Left renal cortex interstitium (tissue), 4 donors: ENCODE data around the gene IKZF2. TPM values are rescaled to one million over a fixed set of nuclear protein-coding genes. Genes with fewer than 3 reads are reported as not detected.

Experiments
- DNase-seq, 4 donors: peaks; one replicate each; pipeline ENCODE4 v3.0.0-alpha.2; 2013; ENCODE audit warnings: low read depth in 4 of 4, low spot score in 2 of 4, missing footprints in 1 of 4
- polyA plus RNA-seq, 4 donors: library from polyadenylated mRNA; unstranded; fragments of 120-200 nt; gene quantifications; one replicate each; pipeline ENCODE4 v1.2.1, GENCODE V29; 2013; ENCODE audit not compliant: insufficient read length in 4 of 4

IKZF2 gene
- polyA plus RNA-seq, 4 donors, result 7.9 to 10.2 (median 9.2) TPM

GRCh38 chr2:212968284-212969081, 182.9 kb downstream of the IKZF2 start:
- DNase-seq, result no peak

DNA sequence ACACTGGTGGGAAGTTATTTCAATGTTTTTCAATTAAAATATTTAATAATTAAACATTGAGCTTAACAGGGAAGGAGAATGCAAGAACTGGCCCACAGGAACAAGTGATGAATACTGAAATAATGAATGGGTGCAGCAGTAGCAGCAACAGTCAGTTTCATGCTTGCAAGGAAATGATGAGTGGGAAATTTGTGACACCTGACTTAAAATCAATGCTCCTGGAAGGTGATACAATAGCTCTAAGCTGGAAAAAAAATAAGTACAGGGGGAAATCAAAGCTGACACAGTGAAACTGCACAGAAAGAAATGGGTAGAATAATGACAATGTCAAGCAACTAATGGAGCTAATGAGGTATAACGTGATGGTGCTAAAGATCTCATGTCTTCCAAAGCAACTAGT, 184.5 kb downstream of the IKZF2 start:
- DNase-seq, result no peak

DNA sequence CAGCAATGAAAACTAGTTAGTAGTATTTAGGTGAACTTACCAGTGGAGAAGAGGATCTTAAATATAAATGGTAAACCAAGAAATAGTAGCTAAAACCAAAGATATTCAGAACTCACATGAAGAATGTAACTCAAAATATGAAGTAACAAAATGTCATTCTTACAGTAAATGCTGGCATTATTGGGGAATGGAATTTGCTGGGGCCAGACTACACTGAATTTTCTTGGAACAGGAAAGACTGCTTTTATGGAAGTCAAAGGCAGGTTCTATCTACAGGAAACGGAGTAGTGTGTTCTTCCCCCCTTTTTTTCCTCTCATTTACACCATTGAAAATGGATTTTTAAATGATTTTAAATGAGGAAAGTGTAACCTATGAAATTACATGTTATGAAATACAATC, 188.7 kb downstream of the IKZF2 start:
- no peak for DNase-seq

DNA sequence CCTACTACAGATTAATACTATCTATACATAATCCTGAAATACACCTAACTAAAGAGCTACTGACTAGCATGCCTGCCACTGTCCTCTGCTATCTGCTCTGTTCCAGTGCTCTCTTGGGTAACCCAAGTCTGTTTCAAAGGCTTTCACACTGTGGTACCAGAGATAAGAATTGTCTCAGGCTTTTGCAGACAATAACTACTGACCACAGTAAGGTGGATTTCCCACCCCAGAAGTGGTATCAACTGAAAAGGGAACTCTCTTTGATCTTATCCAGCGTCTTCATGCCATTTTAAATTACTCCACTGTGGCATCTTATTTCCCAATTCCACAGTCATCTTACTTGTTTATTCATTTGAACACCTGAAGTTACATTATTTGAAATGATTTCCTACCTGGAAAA, 190.2 kb downstream of the IKZF2 start:
- DNase-seq, result no peak

DNA sequence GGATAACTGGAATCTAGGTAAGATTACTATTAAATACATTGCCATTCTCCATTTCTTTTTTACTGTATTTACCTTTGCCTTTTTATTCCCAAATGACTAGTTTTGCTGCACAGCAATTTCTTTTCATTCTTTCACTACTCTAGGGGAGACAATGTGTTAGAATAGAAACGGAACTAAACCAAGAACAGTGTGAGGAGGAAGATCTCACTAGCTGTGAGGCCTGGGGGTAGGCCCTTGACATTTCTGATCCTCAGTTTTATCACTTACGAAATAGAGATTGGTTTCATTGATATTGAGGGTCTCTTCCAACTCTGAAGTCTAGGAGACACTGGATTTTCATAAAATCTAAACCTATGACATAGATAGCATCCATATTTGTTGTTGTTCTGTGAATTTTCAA, 191.1 kb downstream of the IKZF2 start:
- DNase-seq, result no peak

- no peak for DNase-seq
These were observed 191.8 kb downstream of the IKZF2 start for GRCh38 chr2:212959471-212960117.

- no peak for DNase-seq
These were observed 192.6 kb downstream of the IKZF2 start for GRCh38 chr2:212958757-212959295.

DNA sequence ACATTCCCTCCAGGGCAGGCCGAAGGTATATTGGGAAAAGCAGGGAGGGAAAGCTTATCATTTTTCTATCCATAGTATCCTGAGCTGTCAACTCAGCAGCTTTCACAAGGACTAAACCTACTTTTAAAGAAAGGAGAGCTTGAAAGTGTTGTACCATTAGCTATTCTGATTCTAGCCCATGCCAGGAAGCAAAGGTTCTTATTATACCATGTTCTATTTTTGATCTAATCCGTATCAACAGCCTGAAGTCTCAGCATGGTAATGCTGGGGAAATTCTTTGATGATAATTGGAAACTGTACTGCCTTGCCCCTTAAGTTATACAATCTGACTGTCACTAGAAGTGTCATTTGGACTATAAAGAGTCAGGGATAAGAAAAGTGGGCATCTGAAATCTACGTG, 193.3 kb downstream of the IKZF2 start:
- DNase-seq, result no peak

DNA sequence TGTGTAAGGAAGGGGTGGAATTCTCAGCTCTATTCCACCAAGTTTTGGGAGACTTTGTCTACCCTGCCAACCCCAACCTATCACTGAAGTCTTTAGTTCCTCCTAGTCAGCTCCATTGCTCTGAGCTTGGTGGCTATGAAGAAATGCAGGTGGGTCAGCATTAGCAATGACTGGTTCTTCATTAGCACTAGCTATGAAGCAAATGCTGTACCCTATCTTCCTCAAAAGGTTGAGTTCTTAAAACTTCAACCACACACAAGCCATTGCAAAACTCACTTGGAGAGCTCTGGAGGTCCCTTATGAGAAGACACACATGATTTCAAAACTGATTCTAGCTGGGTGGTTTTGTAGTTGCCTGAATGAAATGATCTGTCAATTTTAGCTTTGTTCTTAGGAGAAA, 193.8 kb downstream of the IKZF2 start:
- no peak for DNase-seq

DNA sequence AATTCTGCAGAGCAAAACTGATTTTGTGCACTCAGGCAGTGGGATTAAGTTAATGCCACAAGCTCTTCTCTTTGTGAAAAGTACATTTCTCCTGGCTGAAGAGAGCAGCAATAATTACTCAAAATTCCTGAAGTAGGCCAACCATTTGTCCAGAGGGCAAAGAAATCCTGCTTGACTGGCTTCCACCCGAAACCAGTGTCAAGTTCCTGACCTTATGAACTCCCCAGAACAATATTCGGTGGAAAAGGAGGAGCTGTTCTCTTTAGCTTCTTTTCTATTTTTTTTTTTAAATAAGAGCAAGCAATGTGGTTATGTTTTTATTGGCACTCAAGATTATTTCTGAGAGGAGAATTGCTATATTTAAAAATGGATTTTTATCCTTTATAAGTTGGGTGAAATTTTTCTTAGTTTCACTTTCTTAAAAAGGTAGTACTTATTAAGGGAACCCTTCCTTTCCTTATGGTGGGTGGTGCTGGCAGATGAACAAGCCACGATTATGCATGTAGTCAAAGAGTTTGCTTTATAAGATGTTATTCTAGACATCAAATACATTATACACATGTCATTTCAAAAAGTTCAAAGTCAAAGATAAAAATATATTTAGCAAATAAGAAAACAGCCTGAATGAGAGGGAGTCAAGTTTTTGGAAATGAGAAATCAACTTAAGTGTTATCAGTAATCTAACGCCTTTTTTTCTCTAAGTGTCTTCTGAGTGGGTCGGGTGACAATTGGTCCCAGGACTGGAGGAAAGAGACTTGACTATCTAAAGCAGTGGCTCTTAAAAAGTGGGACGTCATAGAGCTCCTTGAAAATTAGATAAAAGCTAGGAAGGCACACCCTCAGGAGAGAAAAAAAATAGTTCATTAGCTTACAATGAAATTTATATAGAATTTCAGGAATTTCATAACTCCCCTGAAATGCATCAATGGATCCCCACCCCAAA, 194.5 kb downstream of the IKZF2 start:
- no peak for DNase-seq

- no peak for DNase-seq
These were observed 198.1 kb downstream of the IKZF2 start for GRCh38 chr2:212953170-212953920.

DNA sequence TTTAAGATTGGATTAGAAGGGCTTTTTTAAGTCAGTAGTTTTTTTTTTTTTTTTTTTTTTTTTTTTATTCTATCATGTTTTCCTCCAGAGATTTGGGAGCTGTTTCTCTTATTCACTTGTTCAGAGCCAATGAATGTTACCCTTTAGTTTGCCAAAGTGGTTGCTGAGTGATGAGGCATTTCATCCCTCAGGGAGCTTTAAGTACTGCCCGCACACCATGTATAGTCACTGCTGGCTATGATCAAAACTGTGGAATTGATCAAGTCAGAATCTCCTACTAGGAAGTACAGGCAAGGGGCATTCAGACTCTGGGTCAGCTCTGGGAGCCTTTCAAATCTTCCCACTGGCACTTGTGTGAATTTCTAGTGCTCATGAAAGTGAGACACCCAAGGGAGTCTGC, 201.6 kb downstream of the IKZF2 start:
- DNase-seq, result no peak

Other genes starting within 250 kb of the IKZF2 start
- gene SPAG16, start 132.9 kb upstream of the IKZF2 start, polyA plus RNA-seq, result 10 to 100 TPM; 52.3 to 69.7 (median 66.3) TPM